Osteocyte (in vitro differentiated cells): ENCODE measurements around the gene NDUFAF2. TPM values are rescaled to one million over a fixed set of nuclear protein-coding genes. Genes with fewer than 3 reads are reported as not detected.

Source experiments
- DNase-seq: peaks from one replicate; pipeline ENCODE4 v3.0.0; 2021; ENCODE audit warnings: mixed read lengths; ENCODE audit not compliant: unreplicated experiment; ENCODE audit errors: extremely low spot score
- H3K27ac Mint-ChIP-seq: one replicate; pipeline ENCODE4 v1.8.0; 2021; ENCODE audit warnings: mild to moderate bottlenecking, mixed read lengths; ENCODE audit not compliant: unreplicated experiment
- H3K27me3 Mint-ChIP-seq: one replicate; pipeline ENCODE4 v1.8.0; 2021; ENCODE audit warnings: mixed read lengths; ENCODE audit not compliant: unreplicated experiment
- H3K36me3 Mint-ChIP-seq: one replicate; pipeline ENCODE4 v1.8.0; 2021; ENCODE audit warnings: mixed read lengths; ENCODE audit not compliant: unreplicated experiment
- H3K4me1 Mint-ChIP-seq: one replicate; pipeline ENCODE4 v1.8.0; 2021; ENCODE audit warnings: mixed read lengths; ENCODE audit not compliant: unreplicated experiment
- H3K4me3 Mint-ChIP-seq: one replicate; pipeline ENCODE4 v1.8.0; 2021; ENCODE audit warnings: mild to moderate bottlenecking, moderate library complexity, mixed read lengths; ENCODE audit not compliant: unreplicated experiment
- H3K9me3 Mint-ChIP-seq: one replicate; pipeline ENCODE4 v1.8.0; 2021; ENCODE audit warnings: mixed read lengths; ENCODE audit not compliant: unreplicated experiment
- CTCF ChIP-seq: fragments of 200-600 bp; sonication (generic); IDR thresholded peaks from 2 replicates; pipeline ENCODE4 v1.5.0; 2021; ENCODE audit warnings: antibody characterized with exemption, mild to moderate bottlenecking, moderate library complexity
- total RNA-seq: library from RNA; stranded (reverse); gene quantifications from 2 replicates; pipeline ENCODE4 v1.2.1, GENCODE V29; 2021

Gene NDUFAF2
- total RNA-seq, 1 donor from 2014 or later: 23.4 TPM

GRCh38 chr5:61137835-61138234 is 192.8 kb downstream of the NDUFAF2 start:
- no peak overlapping the region for H3K27ac Mint-ChIP-seq
- H3K4me1 Mint-ChIP-seq: no peaks in the 10 kb centered on the region
- no peaks in the 10 kb centered on the region for H3K36me3 Mint-ChIP-seq
- H3K4me3 Mint-ChIP-seq: no peak overlapping the region
- DNase-seq: no peak
- no peaks in the 10 kb centered on the region for H3K27me3 Mint-ChIP-seq
- H3K9me3 Mint-ChIP-seq: no peaks in the 10 kb centered on the region
- TF ChIP-seq CTCF: no peak

- Mint-ChIP-seq H3K4me1 (no peaks in the 10 kb centered on the region), H3K4me3 (no peak overlapping the region), H3K27ac (no peak overlapping the region), H3K9me3 (no peaks in the 10 kb centered on the region), H3K27me3 (no peaks in the 10 kb centered on the region), H3K36me3 (no peaks in the 10 kb centered on the region)
- no peak for DNase-seq
- TF ChIP-seq CTCF: peak; percentile 25
These were observed 194.3 kb downstream of the NDUFAF2 start for GRCh38 chr5:61139094-61139873.

GRCh38 chr5:61139931-61140330 is 194.9 kb downstream of the NDUFAF2 start:
- Mint-ChIP-seq H3K9me3 (no peaks in the 10 kb centered on the region), H3K27ac (no peak overlapping the region), H3K36me3 (no peaks in the 10 kb centered on the region), H3K4me3 (no peak overlapping the region), H3K27me3 (no peaks in the 10 kb centered on the region), H3K4me1 (no peaks in the 10 kb centered on the region)
- DNase-seq: no peak
- TF ChIP-seq CTCF: no peak

- Mint-ChIP-seq H3K4me1 (no peaks in the 10 kb centered on the region), H3K36me3 (no peaks in the 10 kb centered on the region), H3K9me3 (peaks cover 3% of the 10 kb centered on the region), H3K27ac (no peak overlapping the region), H3K27me3 (no peaks in the 10 kb centered on the region), H3K4me3 (no peak overlapping the region)
- no peak for DNase-seq
- TF ChIP-seq CTCF: no peak
These were observed 196.8 kb downstream of the NDUFAF2 start for GRCh38 chr5:61141801-61142200.

GRCh38 chr5:61142391-61142790 is 197.4 kb downstream of the NDUFAF2 start:
- no peak overlapping the region for H3K4me3 Mint-ChIP-seq
- H3K27ac Mint-ChIP-seq: no peak overlapping the region
- peaks cover 5% of the 10 kb centered on the region for H3K9me3 Mint-ChIP-seq
- no peak for DNase-seq
- no peak for TF ChIP-seq CTCF
- H3K36me3 Mint-ChIP-seq: no peaks in the 10 kb centered on the region
- H3K4me1 Mint-ChIP-seq: no peaks in the 10 kb centered on the region
- no peaks in the 10 kb centered on the region for H3K27me3 Mint-ChIP-seq
